Endodermal cell (in vitro differentiated cells): Measurements from ENCODE around the gene BCL2. TPM values are rescaled to one million over a fixed set of nuclear protein-coding genes. Genes with fewer than 3 reads are reported as not detected.

ENCODE experiments used
- DNase-seq: peaks from one replicate; pipeline ENCODE4 v3.0.0-alpha.2; 2017
- H3K27ac ChIP-seq: 2 replicates; pipeline ENCODE4 v1.5.1; 2013; ENCODE audit warnings: mild to moderate bottlenecking, low read depth, low read length, moderate library complexity
- H3K27me3 ChIP-seq: 2 replicates; pipeline ENCODE4 v1.6.1; 2013; ENCODE audit warnings: mild to moderate bottlenecking, low read length, moderate library complexity; ENCODE audit not compliant: insufficient read depth, control insufficient read depth, poor library complexity, severe bottlenecking
- H3K36me3 ChIP-seq: 2 replicates; pipeline ENCODE4 v1.7.0; 2013; ENCODE audit warnings: mild to moderate bottlenecking, low read length, moderate library complexity; ENCODE audit not compliant: control insufficient read depth, insufficient read depth
- H3K4me1 ChIP-seq: one replicate; pipeline ENCODE4 v1.7.0; 2013; ENCODE audit warnings: low read length; ENCODE audit not compliant: control insufficient read depth, insufficient read depth
- H3K4me3 ChIP-seq: 2 replicates; pipeline ENCODE4 v1.5.1; 2013; ENCODE audit warnings: mild to moderate bottlenecking, low read length, moderate library complexity
- H3K9ac ChIP-seq: 2 replicates; pipeline ENCODE4 v1.6.1; 2013; ENCODE audit warnings: mild to moderate bottlenecking, low read length, moderate library complexity; ENCODE audit not compliant: poor library complexity, severe bottlenecking; ENCODE audit errors: extremely low read depth
- H3K9me3 ChIP-seq: 2 replicates; pipeline ENCODE4 v1.6.1; 2013; ENCODE audit warnings: mild to moderate bottlenecking, low read length, moderate library complexity; ENCODE audit not compliant: control insufficient read depth
- H3K27ac Mint-ChIP-seq: 2 replicates; pipeline ENCODE4 v1.8.0; 2020; ENCODE audit warnings: mixed read lengths
- H3K27me3 Mint-ChIP-seq: 2 replicates; pipeline ENCODE4 v1.8.0; 2021; ENCODE audit warnings: mild to moderate bottlenecking, mixed read lengths; ENCODE audit not compliant: insufficient read depth
- H3K36me3 Mint-ChIP-seq: 2 replicates; pipeline ENCODE4 v1.8.0; 2020; ENCODE audit warnings: low read depth, mixed read lengths
- H3K4me1 Mint-ChIP-seq: 2 replicates; pipeline ENCODE4 v1.8.0; 2020; ENCODE audit warnings: mixed read lengths
- H3K4me3 Mint-ChIP-seq: 2 replicates; pipeline ENCODE4 v1.8.0; 2020; ENCODE audit warnings: mild to moderate bottlenecking, moderate library complexity, mixed read lengths
- H3K9me3 Mint-ChIP-seq: 2 replicates; pipeline ENCODE4 v1.8.0; 2020; ENCODE audit warnings: mild to moderate bottlenecking, mixed read lengths
- CTCF ChIP-seq: fragments of 200-600 bp; sonication (generic); conservative IDR thresholded peaks from 2 replicates; pipeline ENCODE4 v1.5.0; 2021; ENCODE audit warnings: antibody characterized with exemption, mild to moderate bottlenecking
- WGBS, 2 experiments: methylation state at CpG; one replicate each; pipeline versions ENCODE4 v1.1.5 to v1.1.7; 2013; ENCODE audit warnings: missing lambda C conversion rate in 2 of 2, mixed read lengths in 1 of 2; ENCODE audit not compliant: insufficient coverage in 1 of 2, insufficient read length in 1 of 2; 5-methylcytosine and 5-hydroxymethylcytosine counted together
- total RNA-seq, 2 donors: library from RNA; stranded (reverse); fragmentation: NEBNext Ultra II Directional in 1 of 2; extraction: Animal tissue kit (Norgen Biotek cat#: 25700) in 1 of 2; gene quantifications; 2 replicates in 1 of 2; 3 replicates in 1 of 2; pipeline ENCODE4 v1.2.1, GENCODE V29; 2021

Gene BCL2
- total RNA-seq, 2 donors from 2014 or later = 1.4 to 2.3 TPM

- Mint-ChIP-seq H3K9me3 (no peaks in the 10 kb centered on the region), H3K4me3 (no peak overlapping the region), H3K27ac (no peak overlapping the region), H3K4me1 (peaks cover 5% of the 10 kb centered on the region), H3K27me3 (peaks cover 13% of the 10 kb centered on the region), H3K36me3 (no peaks in the 10 kb centered on the region)
- no peak for DNase-seq
- no peaks in the 10 kb centered on the region for H3K36me3 ChIP-seq
- H3K27me3 ChIP-seq = peaks cover 5% of the 10 kb centered on the region
- no peak overlapping the region for H3K9ac ChIP-seq
- no peak for TF ChIP-seq CTCF
- H3K27ac ChIP-seq = no peak overlapping the region
- no peaks in the 10 kb centered on the region for H3K4me1 ChIP-seq
- WGBS, 2 experiments = 90 to 100% methylated on average over 3 to 5 of the region's 5 CpGs
- H3K9me3 ChIP-seq = no peaks in the 10 kb centered on the region
- no peak overlapping the region for H3K4me3 ChIP-seq
Observed at GRCh38 chr18:63151539-63151938, 168.0 kb downstream of the BCL2 start.

GRCh38 chr18:63150942-63151421 is 168.6 kb downstream of the BCL2 start:
- no peak overlapping the region for H3K4me3 ChIP-seq

GRCh38 chr18:63150326-63150725 is 169.2 kb downstream of the BCL2 start:
- no peak for TF ChIP-seq CTCF
- 91 to 93% methylated on average over 8 of the region's 8 CpGs for WGBS, 2 experiments
- Histone ChIP-seq H3K4me3 (no peak overlapping the region), H3K9ac (no peak overlapping the region), H3K27me3 (no peaks in the 10 kb centered on the region), H3K27ac (no peak overlapping the region), H3K9me3 (no peaks in the 10 kb centered on the region), H3K36me3 (no peaks in the 10 kb centered on the region), H3K4me1 (no peaks in the 10 kb centered on the region)
- Mint-ChIP-seq H3K27ac (no peak overlapping the region), H3K9me3 (no peaks in the 10 kb centered on the region), H3K4me3 (no peak overlapping the region), H3K27me3 (peaks cover 8% of the 10 kb centered on the region), H3K4me1 (no peaks in the 10 kb centered on the region), H3K36me3 (no peaks in the 10 kb centered on the region)
- no peak for DNase-seq

More at GRCh38 chr18:63150942-63151421, 168.6 kb downstream of the BCL2 start:
- Mint-ChIP-seq H3K36me3 (no peaks in the 10 kb centered on the region), H3K27me3 (peaks cover 8% of the 10 kb centered on the region), H3K4me3 (no peak overlapping the region), H3K27ac (no peak overlapping the region), H3K4me1 (no peaks in the 10 kb centered on the region), H3K9me3 (no peaks in the 10 kb centered on the region)
- no peak overlapping the region for H3K9ac ChIP-seq
- peaks cover under 1% of the 10 kb centered on the region for H3K27me3 ChIP-seq
- H3K4me1 ChIP-seq = no peaks in the 10 kb centered on the region
- 93 to 94% methylated on average over 3 to 4 of the region's 4 CpGs for WGBS, 2 experiments
- no peak for DNase-seq
- no peaks in the 10 kb centered on the region for H3K9me3 ChIP-seq
- H3K27ac ChIP-seq = no peak overlapping the region
- TF ChIP-seq CTCF = no peak
- H3K36me3 ChIP-seq = no peaks in the 10 kb centered on the region
